ENCODE measurements around the gene TTLL1.

Gene TTLL1

DNA sequence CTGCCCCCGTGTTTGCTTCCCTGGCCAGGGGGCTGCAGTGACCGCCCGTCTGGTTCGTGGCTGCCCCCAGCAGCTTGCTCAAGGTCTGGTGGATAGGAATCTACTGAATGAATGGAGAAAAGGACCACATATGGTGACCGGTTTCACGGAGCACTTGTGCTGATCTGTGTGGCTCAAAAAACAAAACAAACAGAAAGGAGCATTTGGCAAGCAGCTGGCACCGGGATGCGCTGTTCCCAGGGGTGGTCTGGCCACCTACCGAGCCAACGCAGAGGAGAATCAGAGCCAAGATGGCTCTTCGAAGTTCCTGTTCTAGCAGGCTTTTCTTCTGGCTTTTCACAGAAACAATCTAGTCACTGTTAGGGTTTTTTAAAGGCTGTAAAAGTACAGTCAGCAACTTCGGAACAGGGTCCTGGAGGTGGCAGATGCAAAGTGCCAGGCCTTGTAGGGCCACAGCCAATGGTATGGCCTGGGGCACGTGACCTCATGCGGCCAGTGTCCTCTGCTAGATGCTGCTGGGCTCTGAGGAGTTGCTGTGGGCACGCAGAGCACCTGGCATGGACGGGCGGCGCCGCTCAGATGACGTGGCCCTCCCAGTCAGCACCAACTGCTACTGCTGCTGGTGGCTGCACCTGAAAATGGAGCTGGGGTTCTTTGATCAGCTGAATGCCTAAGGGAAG lies 47.0 kb downstream of the TTLL1 start:
- TF ChIP-seq CTCF (IDR thresholded peaks at IDR 0.05; ENCODE audit: control extremely low read depth, extremely low read depth, low read depth, missing control alignments), result no peak
- CTCF ChIA-PET, result interaction anchor here (0.7 to 2.6 kb wide), 4 partner anchors 22 to 262 kb away, joined by 3 to 6 read pairs (median 3); no protein-coding TSS in a partner anchor
- POLR2A ChIA-PET, result no interaction called here
- no peak for DNase-seq (ENCODE audit: extremely low spot score)

DNA sequence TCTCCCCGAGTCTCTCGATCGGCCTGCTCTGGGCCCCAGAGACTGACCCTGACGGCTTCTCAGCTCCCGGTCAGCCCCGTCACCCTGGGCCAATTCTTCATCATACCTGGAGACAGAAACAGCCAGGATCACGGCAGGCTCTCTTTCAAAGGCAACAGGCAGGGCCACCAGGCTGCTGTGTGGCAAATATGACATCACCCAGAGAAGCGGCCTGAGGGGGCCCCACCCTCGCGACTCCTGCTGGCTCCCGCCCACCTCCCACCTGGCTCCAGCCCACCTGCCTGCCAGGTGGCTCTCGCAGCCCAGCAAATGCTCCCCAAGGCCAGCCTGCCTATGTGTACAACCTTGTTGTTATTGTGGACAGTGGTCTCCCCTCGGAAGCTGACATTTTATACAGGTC lies 49.4 kb downstream of the TTLL1 start:
- TF ChIP-seq CTCF (IDR thresholded peaks at IDR 0.05; ENCODE audit: control extremely low read depth, extremely low read depth, low read depth, missing control alignments), result no peak
- no peak for DNase-seq (ENCODE audit: extremely low spot score)
- ChIA-PET POLR2A (no interaction called here), CTCF (no interaction called here)

DNA sequence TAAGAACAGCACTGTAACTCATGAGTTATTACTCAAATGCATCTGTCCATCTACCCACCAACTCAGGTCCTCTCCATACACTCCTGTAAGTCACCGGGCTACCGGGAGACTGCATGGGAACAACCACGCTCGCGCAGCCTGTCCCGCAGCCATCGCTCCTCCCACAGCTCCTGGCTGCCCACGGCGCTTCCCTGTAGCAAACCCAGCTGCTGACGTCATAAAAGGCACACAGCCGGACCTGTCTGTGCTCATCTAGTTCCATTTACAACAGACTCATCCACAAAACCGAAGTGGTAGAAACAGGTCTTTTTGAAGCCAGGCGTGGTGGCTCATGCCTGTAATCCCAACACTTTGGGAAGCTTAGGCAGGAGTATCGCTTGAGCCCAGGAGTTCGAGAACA lies 50.9 kb downstream of the TTLL1 start:
- ChIA-PET POLR2A (no interaction called here), CTCF (no interaction called here)
- no peak for TF ChIP-seq CTCF (IDR thresholded peaks at IDR 0.05; ENCODE audit: control extremely low read depth, extremely low read depth, low read depth, missing control alignments)
- DNase-seq (ENCODE audit: extremely low spot score), result no peak

DNA sequence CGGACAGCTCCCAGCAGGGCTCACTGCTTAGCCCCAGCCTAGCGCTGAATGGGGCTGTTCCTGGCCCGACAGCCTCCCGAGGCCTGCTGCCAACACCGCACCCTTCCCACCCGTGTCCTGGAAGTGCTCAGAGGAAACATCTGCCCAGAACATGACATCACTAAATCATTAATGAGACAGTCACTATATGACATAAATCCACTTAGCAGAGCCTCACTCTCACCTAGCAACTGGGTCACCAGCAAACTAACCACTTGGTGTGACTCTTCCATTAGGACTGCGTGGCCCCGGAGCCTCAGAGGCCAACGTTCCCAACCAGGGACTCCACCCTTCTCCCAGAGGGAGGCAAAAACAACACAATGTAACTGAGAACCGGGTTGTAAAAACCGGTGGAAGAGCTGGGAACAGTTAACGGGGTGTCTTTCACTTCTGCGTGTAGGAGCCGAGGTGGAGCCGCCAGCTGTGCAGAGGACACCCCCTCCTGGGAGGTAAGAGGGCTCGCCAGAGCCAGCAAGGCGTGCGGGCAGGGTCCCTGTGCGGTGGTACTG lies 52.8 kb downstream of the TTLL1 start:
- TF ChIP-seq CTCF (IDR thresholded peaks at IDR 0.05; ENCODE audit: control extremely low read depth, extremely low read depth, low read depth, missing control alignments), result no peak
- CTCF ChIA-PET, result interaction anchor here (1.4 kb wide), 1 partner anchor 18 kb away, joined by 3 read pairs; no protein-coding TSS in a partner anchor
- POLR2A ChIA-PET, result no interaction called here
- no peak for DNase-seq (ENCODE audit: extremely low spot score)

DNA sequence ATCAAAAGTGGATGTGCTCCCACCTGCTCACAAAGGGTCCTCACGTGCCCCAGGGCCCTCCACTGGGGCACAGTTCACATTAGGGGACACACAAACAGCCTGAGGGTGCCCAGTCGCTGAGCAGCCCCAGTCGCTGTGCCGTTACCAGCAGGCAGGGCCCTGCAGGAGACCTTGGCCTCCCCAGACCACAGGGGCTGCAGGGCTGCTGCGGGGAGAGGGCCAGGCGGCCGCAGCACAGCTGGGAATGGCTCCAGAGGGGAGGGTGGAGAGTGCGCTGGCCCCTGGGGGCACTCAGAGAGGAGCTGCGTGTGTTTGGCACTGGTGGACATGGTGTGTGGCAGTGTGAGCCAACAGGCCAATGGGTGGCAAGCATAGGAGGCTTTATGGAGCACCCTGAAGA lies 53.9 kb downstream of the TTLL1 start:
- TF ChIP-seq CTCF (IDR thresholded peaks at IDR 0.05; ENCODE audit: control extremely low read depth, extremely low read depth, low read depth, missing control alignments), result no peak
- no peak for DNase-seq (ENCODE audit: extremely low spot score)
- ChIA-PET POLR2A (no interaction called here), CTCF (interaction anchor here (0.9 to 2.2 kb wide), 5 partner anchors 13 to 375 kb away, joined by 3 to 7 read pairs (median 3); no protein-coding TSS in a partner anchor)

- DNase-seq (ENCODE audit: extremely low spot score), result no peak
These were observed 57.6 kb downstream of the TTLL1 start for GRCh38 chr22:43031617-43032016.

More at GRCh38 chr22:43031617-43032016, 57.6 kb downstream of the TTLL1 start:
- TF ChIP-seq CTCF (IDR thresholded peaks at IDR 0.05; ENCODE audit: control extremely low read depth, extremely low read depth, low read depth, missing control alignments), result no peak
- CTCF ChIA-PET, result no interaction called here
- POLR2A ChIA-PET, result no interaction called here

Data from GM10248 (cell line).